Stimulated activated CD4-positive, alpha-beta T cell treated with anti-CD3 and anti-CD28 coated beads, Interleukin-4, amount 100 ng/mL, for 24 hours (primary cell): ENCODE data around the gene NCAPD2.
A peak's percentile ranks its signal among the peaks of the same experiment; 100 is the strongest.
"Not testable (repeated sequence)": the region's sequence is repeated elsewhere in the genome, so short reads cannot be mapped to it uniquely, and the experiment has no call there.

Experiments
- DNase-seq: peaks from one replicate; pipeline ENCODE4 v3.0.0-alpha.2; 2020

Gene NCAPD2

DNA sequence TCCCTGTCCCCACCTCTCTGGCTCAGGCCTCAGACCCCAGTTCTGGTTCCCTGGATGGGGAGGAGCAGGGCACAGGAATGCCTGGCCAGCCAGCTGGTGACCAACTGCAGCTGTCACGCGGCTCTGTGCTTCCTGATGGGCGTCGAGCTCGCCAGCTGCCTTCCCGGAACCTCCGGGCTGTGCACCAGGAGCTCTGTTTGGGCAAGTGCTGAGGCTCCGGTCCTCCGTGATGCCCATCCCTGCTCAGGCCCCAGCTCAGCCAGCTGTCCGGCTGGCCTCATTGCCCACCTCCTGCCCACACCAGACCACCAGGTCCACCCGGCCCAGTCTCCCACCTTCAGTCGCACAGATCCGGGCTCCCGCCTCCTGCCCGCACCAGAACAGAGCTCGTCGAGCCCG, 57.2 kb downstream of the NCAPD2 start:
- no peak for DNase-seq

GRCh38 chr12:6551496-6552139, 57.7 kb downstream of the NCAPD2 start:
- DNase-seq: no peak

DNA sequence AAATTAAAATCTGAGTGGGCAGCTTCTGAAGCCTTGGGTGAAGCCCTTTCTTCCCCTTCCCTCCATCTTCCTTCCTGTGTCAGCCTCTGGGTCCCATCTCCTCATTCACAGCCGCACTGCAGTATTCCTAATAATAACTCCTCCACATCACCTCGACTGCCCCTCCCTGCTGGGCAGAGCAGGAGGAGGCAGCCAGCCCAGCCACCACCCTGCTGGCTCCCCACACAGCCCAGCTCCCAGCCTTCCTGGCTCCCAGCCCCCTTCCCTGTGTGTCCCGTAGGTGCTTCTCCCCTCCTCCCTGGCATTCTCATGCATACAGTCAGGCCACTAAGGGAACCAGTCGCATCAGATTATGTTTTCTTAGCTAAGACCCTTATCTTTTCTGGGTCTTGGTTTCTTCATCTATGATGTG, 58.2 kb downstream of the NCAPD2 start:
- DNase-seq: no peak

GRCh38 chr12:6553051-6553868, 59.4 kb downstream of the NCAPD2 start:
- DNase-seq: no peak

GRCh38 chr12:6554168-6555017, 60.5 kb downstream of the NCAPD2 start:
- DNase-seq: peak; percentile 80

- DNase-seq: peak; percentile 25
Measured at GRCh38 chr12:6555018-6555691, 61.3 kb downstream of the NCAPD2 start.

GRCh38 chr12:6556496-6556817, 62.6 kb downstream of the NCAPD2 start:
- not testable (repeated sequence) for DNase-seq

- DNase-seq: no peak
Measured at GRCh38 chr12:6556857-6557256, 63.0 kb downstream of the NCAPD2 start.

DNA sequence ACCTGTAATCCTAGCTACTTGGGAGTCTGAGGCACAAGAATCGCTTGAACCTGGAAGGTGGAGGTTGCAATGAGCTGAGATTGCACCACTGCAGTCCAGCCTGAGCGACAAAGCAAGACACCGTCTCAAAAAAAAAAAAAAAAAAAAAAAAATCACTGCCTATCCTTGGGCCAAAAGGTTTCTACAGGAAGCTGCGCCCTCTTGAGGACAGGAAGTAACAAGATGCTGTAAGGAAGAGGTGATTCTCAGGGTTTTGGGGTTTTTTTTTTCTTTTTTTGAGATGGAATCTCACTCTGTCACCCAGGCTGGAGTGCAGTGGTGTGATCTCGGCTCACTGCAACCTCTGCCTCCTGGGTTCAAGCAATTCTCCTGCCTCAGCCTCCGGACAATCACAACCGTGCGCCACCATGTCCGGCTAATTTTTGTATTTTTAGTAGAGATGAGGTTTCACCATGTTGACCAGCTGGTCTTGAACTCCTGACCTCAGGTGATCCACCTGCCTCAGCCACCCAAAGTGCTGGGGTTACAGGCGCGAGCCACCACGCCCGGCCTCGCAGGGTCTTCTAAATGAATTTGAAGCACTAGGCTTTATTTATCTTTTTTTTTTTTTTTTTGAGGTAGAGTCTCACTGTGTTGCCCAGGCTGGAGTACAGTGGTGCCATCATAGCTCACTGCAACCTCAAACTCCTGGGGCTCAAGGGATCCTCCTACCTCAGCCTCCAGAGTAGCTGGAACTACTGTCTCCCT, 64.3 kb downstream of the NCAPD2 start:
- peak; percentile 61 for DNase-seq

DNA sequence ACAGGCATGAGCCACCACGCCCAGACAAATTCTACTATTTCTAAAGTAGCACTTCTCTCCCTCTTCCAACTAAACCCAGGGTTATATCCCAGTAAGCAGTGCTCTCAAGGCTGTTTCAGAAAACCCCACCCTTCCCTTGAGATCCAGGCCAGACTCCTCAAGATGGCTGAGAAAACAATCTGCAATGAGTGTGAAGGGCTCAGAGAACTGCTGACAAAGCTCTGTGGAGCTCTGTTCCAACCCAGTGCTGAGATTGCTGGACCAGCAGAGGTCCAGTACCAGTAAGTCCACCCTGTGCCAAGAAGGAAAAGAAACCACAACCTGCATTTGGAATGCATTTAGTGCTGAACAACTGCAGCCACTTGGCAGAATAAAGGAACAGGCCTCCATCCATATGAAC, 65.6 kb downstream of the NCAPD2 start:
- DNase-seq: no peak

- DNase-seq: no peak
Measured at GRCh38 chr12:6560501-6561205, 66.8 kb downstream of the NCAPD2 start.

- no peak for DNase-seq
Measured at GRCh38 chr12:6562881-6563280, 69.0 kb downstream of the NCAPD2 start.

DNA sequence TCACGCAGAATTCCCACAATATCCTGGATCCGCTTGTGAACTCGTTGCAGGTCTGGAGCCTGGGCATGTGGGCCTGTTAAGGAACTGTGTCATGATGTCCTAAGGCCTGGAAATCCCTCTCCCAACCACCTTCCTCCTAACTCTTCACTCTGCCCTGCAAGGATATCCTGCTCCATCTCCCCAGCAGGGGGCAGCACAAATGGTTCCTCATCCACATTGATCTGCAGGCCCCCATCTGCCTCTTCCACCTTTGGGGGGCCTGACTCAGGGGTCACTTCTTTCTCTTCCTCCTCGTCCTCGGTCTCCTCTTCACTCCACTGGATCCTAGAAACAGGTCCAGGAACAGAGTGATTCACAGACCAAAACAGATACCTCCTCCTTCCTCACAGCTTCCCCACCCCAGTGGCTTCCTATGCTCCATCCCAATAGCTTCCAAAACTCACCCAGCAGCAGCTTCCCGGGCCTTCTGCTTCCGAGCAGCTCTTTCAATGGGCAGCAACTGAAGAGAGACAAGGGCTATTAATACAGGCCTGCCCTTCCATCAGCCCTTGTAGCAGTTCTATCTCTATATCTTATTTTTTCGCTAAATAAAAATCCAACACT, 69.6 kb downstream of the NCAPD2 start:
- DNase-seq: peak; percentile 76

DNA sequence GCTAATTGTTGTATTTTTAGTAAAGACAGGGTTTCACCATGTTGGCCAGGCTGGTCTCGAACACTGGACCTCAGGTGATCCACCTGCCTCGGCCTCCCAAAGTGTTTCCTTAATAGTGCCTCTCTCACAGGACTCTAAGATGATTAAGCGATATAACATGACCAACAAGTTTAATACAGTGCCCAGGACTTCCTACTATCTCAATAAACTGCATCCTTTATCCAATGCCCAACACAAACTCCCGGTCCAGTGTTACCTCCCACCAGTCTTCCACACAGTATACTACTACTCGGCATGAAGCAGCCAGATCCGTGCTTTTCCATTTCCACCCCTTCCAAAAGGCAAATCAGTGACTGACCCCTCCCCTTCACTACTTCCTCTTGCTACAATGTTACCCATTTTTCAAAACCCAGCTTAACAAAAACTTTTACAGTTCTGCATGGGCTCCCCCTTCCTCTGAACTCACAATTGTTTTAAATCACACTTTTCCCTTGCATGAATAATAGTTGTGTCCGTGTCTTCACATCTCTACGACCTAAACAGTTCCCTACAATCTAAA, 73.3 kb downstream of the NCAPD2 start:
- DNase-seq: no peak

DNA sequence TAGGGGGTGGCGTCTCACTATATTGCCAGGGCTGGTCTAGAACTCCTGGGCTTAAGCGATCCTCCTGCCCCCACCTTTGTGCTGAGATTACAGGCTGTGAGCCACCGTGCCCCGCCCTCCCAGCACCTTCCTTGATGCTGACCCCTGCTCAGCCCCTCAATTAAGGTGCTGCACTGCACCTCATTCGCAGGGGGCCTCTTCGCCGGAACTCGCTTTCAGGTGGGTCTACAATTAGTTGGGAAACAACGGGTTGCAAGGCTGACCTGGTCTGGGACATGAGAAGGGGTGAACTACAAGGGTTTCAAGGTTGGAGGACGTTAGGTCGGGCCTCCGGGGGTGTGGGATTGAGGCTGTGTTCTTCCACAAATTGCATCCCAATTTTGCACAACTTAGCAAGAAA, 75.4 kb downstream of the NCAPD2 start:
- DNase-seq: no peak

DNA sequence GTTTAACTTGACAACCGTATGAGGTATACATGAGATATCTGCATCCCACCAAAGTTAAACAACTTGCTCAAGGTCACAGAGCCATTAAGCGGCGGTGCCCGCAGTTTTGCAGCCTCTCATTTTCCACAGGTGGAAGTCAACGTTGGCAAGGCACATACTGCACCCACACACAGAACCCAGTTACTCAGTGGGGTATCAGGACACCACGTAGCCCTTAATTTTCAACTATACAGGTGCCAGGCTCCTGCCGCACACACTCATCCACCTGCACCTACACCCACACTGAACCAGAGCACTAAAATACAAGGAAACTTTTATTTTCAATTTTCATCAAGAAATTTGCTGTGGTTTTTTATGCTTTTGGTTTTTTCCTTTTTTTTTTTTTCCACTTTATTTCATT, 75.9 kb downstream of the NCAPD2 start:
- DNase-seq: no peak

DNA sequence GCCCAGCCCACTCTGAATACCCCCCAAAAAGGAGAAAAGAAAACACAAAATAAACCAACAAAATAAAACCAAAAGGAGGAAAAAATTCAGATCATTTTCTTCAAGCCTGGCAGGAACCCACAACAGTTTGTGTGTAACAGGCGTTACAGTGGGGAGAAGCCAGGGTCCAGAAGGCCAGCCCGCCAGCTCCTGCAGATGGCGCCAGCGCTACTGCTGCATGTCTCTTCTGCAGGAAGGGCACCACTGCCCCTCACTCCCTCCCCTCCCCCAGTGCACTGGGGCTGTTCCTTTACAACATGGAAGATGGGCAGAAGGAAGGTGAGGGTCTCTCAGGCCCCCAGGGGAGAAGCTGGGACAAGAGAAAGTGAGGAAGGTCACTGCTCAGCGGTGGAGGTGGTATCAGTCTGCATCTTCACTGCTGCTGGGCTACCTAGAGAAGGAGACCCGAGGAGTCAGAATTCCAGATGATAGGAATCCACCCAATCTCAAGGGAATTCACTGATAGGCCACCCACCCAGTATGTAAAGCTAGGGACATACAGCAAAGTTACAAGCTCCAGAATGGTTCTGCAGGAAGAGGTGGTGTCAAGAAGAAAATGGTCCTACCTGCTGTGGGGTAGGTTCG, 76.5 kb downstream of the NCAPD2 start:
- peak; percentile 42 for DNase-seq

GRCh38 chr12:6573001-6573400, 79.1 kb downstream of the NCAPD2 start:
- no peak for DNase-seq

- DNase-seq: no peak
Measured at GRCh38 chr12:6574576-6575295, 80.8 kb downstream of the NCAPD2 start.

GRCh38 chr12:6575648-6576047, 81.7 kb downstream of the NCAPD2 start:
- no peak for DNase-seq
